HCT116 (cell line): Measurements from ENCODE around the gene DHRSX. TPM values are rescaled to one million over a fixed set of nuclear protein-coding genes. Genes with fewer than 3 reads are reported as not detected.
"Not testable (repeated sequence)": the region's sequence is repeated elsewhere in the genome, so short reads cannot be mapped to it uniquely, and the experiment has no call there.

Experiments
- ATAC-seq: fragments of 200-7000 bp; cut with Tn5 transposase; 2 replicates; pipeline ENCODE4 v1.9.1; 2020; ENCODE audit warnings: mild to moderate bottlenecking, moderate library complexity
- BruUV-seq: library from RNA; stranded (reverse); fragments of 400-500 nt; replicated peaks from 2 replicates; lab custom pipeline; 2021; lab: Mats Ljungman, UMichigan
- CTCF ChIA-PET: fragments of 300-600 bp; sonication (Branson Sonifier 250); formaldehyde crosslinking; loops from one replicate; lab custom pipeline; 2021; ENCODE audit warnings: antibody characterized with exemption; lab: Charles Lee
- POLR2A ChIA-PET: fragments of 300-600, 350-600 bp; sonication (Branson Sonifier 250); formaldehyde crosslinking; loops from one replicate; lab custom pipeline; 2021; ENCODE audit warnings: antibody characterized with exemption; lab: Charles Lee
- RAD21 ChIA-PET, 2 experiments: fragments of 300-600 bp; sonication (Branson Sonifier 250); formaldehyde crosslinking; loops; one replicate each; lab custom pipeline; 2023; ENCODE audit warnings: low total read pairs in 2 of 2; ENCODE audit not compliant: uncharacterized antibody in 2 of 2, unreplicated experiment in 2 of 2, low non-redundant PET in 1 of 2; lab: Charles Lee
- DNase-seq: peaks from one replicate; pipeline ENCODE4 v3.0.0-alpha.2; 2010; ENCODE audit warnings: low read depth, low spot score
- H2AFZ ChIP-seq: fragments of 200-600 bp; shearing (Covaris generic), sonication (generic); 2 replicates; pipeline ENCODE4 v1.6.1; 2017; ENCODE audit warnings: low read depth, mixed run types, mixed read lengths, antibody characterized with exemption, low read length; ENCODE audit not compliant: poor library complexity, severe bottlenecking
- H3K27ac ChIP-seq: 2 replicates; pipeline ENCODE4 v1.5.1; 2012; ENCODE audit warnings: low read depth, low read length
- H3K27me3 ChIP-seq: fragments of 200-600 bp; sonication (generic); 2 replicates; pipeline ENCODE4 v1.6.1; 2016; ENCODE audit warnings: mixed run types, low read length, mixed read lengths; ENCODE audit not compliant: insufficient read depth
- H3K36me3 ChIP-seq, 2 experiments: fragments of 200-500 bp in 1 of 2; fragments of 200-600 bp in 1 of 2; sonication (Bioruptor generic) in 1 of 2; sonication (generic) in 1 of 2; 2 replicates each; pipeline versions ENCODE4 v1.5.1 to v1.6.1; 2014 to 2016; ENCODE audit warnings: low read length in 2 of 2, inconsistent platforms in 1 of 2, mixed read lengths in 1 of 2, mixed run types in 1 of 2; ENCODE audit not compliant: insufficient read depth in 2 of 2, control insufficient read depth in 1 of 2
- H3K4me1 ChIP-seq, 2 experiments: fragments of 200-600 bp in 1 of 2; sonication (generic) in 1 of 2; 2 replicates each; pipeline versions ENCODE4 v1.5.1 to v1.6.1; 2012 to 2017; ENCODE audit warnings: low read length in 2 of 2, inconsistent platforms in 1 of 2, mild to moderate bottlenecking in 1 of 2, mixed read lengths in 1 of 2, mixed run types in 1 of 2, moderate library complexity in 1 of 2; ENCODE audit not compliant: insufficient read depth in 2 of 2, control insufficient read depth in 1 of 2
- H3K4me2 ChIP-seq: fragments of 200-600 bp; sonication (generic); 2 replicates; pipeline ENCODE4 v1.6.1; 2017; ENCODE audit warnings: mixed run types, low read length, mixed read lengths
- H3K4me3 ChIP-seq, 2 experiments: fragments of 200-600 bp in 1 of 2; sonication (generic) in 1 of 2; replicated peaks in 1 of 2; 2 replicates each; pipeline ENCODE4 v1.5.1; 2011 to 2016; ENCODE audit warnings: low read length in 2 of 2, control low read depth in 1 of 2, low read depth in 1 of 2, mild to moderate bottlenecking in 1 of 2, mixed read lengths in 1 of 2, mixed run types in 1 of 2
- H3K79me2 ChIP-seq: fragments of 200-600 bp; sonication (generic); 2 replicates; pipeline ENCODE4 v1.6.1; 2017; ENCODE audit warnings: mild to moderate bottlenecking, mixed run types, low read length, moderate library complexity, mixed read lengths; ENCODE audit not compliant: insufficient read depth
- H3K9ac ChIP-seq: fragments of 200-600 bp; sonication (generic); 2 replicates; pipeline ENCODE4 v1.6.1; 2016; ENCODE audit warnings: low read length, mixed read lengths
- H3K9me2 ChIP-seq: fragments of 200-600 bp; sonication (generic), shearing (Covaris generic); 2 replicates; pipeline ENCODE4 v1.6.1; 2017; ENCODE audit warnings: mixed run types, mild to moderate bottlenecking, moderate library complexity; ENCODE audit not compliant: insufficient read depth
- H3K9me3 ChIP-seq, 2 experiments: fragments of 200-500 bp in 1 of 2; fragments of 200-600 bp in 1 of 2; sonication (Bioruptor generic) in 1 of 2; sonication (generic) in 1 of 2; 2 replicates each; pipeline ENCODE4 v1.6.1; 2014 to 2017; ENCODE audit warnings: low read length in 2 of 2, mixed read lengths in 2 of 2, inconsistent platforms in 1 of 2, low read depth in 1 of 2, mild to moderate bottlenecking in 1 of 2, mixed run types in 1 of 2, moderate library complexity in 1 of 2; ENCODE audit not compliant: control insufficient read depth in 1 of 2, insufficient read depth in 1 of 2
- H4K20me1 ChIP-seq: fragments of 200-600 bp; sonication (generic), shearing (Covaris generic); 2 replicates; pipeline ENCODE4 v1.6.1; 2017; ENCODE audit warnings: mixed run types, mild to moderate bottlenecking, moderate library complexity; ENCODE audit not compliant: insufficient read depth
- CEBPB ChIP-seq: IDR thresholded peaks from 2 replicates; pipeline ENCODE4 v1.6.1; 2012; ENCODE audit warnings: low read depth
- CTCF ChIP-seq, 3 experiments: fragments of 200-600 bp in 1 of 3; sonication (generic) in 1 of 3; IDR thresholded peaks in 2 of 3; conservative IDR thresholded peaks in 1 of 3; 2 replicates each; pipeline ENCODE4 v1.5.1; 2012 to 2017; ENCODE audit warnings: low read depth in 2 of 3, low read length in 2 of 3, antibody characterized with exemption in 1 of 3, borderline replicate concordance in 1 of 3, control low read depth in 1 of 3, mild to moderate bottlenecking in 1 of 3, mixed read lengths in 1 of 3, mixed run types in 1 of 3, moderate library complexity in 1 of 3; ENCODE audit not compliant: insufficient read depth in 1 of 3
- POLR2A ChIP-seq: IDR thresholded peaks from 2 replicates; pipeline ENCODE4 v1.7.0; 2011; ENCODE audit warnings: borderline replicate concordance; ENCODE audit not compliant: insufficient read depth, insufficient read length; ENCODE audit errors: extremely low read depth
- POLR2AphosphoS5 ChIP-seq: IDR thresholded peaks from 2 replicates; pipeline ENCODE4 v1.6.1; 2011; ENCODE audit warnings: mild to moderate bottlenecking, low read depth, low read length, moderate library complexity
- TCF7L2 ChIP-seq: IDR thresholded peaks from 2 replicates; pipeline ENCODE4 v1.7.0; 2011; ENCODE audit warnings: borderline replicate concordance, inconsistent platforms; ENCODE audit not compliant: insufficient read depth, insufficient read length; ENCODE audit errors: extremely low read depth
- ZFX ChIP-seq: fragments of 450-650 bp; IDR thresholded peaks from 2 replicates; pipeline ENCODE4 v1.6.1; 2017
- intact Hi-C: fragments of 100-400 bp; cut with micrococcal nuclease; formaldehyde crosslinking; loops from 2 replicates; pipeline ENCODE4 v1.10.0; 2022
- total RNA-seq: library from RNA; stranded (reverse); gene quantifications from one replicate; pipeline ENCODE4 v1.2.1, GENCODE V29; 2021; ENCODE audit not compliant: unreplicated experiment

DHRSX gene
- total RNA-seq, 1 experiment from 2014 or later, result 11.9 TPM

- Histone ChIP-seq H3K9ac (no peak overlapping the region), H4K20me1 (no peaks in the 10 kb centered on the region), H2AFZ (no peak overlapping the region), H3K27ac (no peak overlapping the region), H3K9me3 (no peaks in the 10 kb centered on the region), H3K36me3 (no peaks in the 10 kb centered on the region), H3K79me2 (no peaks in the 10 kb centered on the region), H3K27me3 (no peaks in the 10 kb centered on the region), H3K9me2 (no peaks in the 10 kb centered on the region), H3K4me2 (no peak overlapping the region), H3K4me3 (no peak overlapping the region), H3K4me1 (no peaks in the 10 kb centered on the region)
- no peak for ATAC-seq
- no TSS peak for BruUV-seq
- POLR2A ChIA-PET, result no interaction called here
- no peak for TF ChIP-seq POLR2AphosphoS5
- TF ChIP-seq TCF7L2, result no peak
- no peak for TF ChIP-seq CTCF (IDR thresholded peaks at IDR 0.05 in 2 of 3, conservative IDR thresholded peaks at IDR 0.05 in 1 of 3; ENCODE audit: borderline replicate concordance in 1 of 3, insufficient read depth in 1 of 3, low read depth in 2 of 3, low read length in 2 of 3)
- no peak for TF ChIP-seq CEBPB
- no peak for TF ChIP-seq ZFX
- intact Hi-C loops, result no loop called here
- CTCF ChIA-PET, result no interaction called here
- RAD21 ChIA-PET, result no interaction called here
- DNase-seq, result no peak
Observed at GRCh38 chrX:2369206-2369605, 131.6 kb downstream of the DHRSX start.

GRCh38 chrX:2360731-2361130 is 140.0 kb downstream of the DHRSX start:
- Histone ChIP-seq H3K27me3 (no peaks in the 10 kb centered on the region), H3K9me3 (no peaks in the 10 kb centered on the region), H3K36me3 (no peaks in the 10 kb centered on the region), H3K4me1 (no peaks in the 10 kb centered on the region), H3K4me2 (no peak overlapping the region), H4K20me1 (no peaks in the 10 kb centered on the region), H3K9me2 (no peaks in the 10 kb centered on the region), H3K79me2 (no peaks in the 10 kb centered on the region), H3K4me3 (no peak overlapping the region), H3K9ac (no peak overlapping the region), H3K27ac (no peak overlapping the region), H2AFZ (no peak overlapping the region)
- RAD21 ChIA-PET, result no interaction called here
- no TSS peak for BruUV-seq
- POLR2A ChIA-PET, result no interaction called here
- intact Hi-C loops, result no loop called here
- TF ChIP-seq POLR2A, result no peak
- TF ChIP-seq CTCF (IDR thresholded peaks at IDR 0.05 in 2 of 3, conservative IDR thresholded peaks at IDR 0.05 in 1 of 3; ENCODE audit: borderline replicate concordance in 1 of 3, insufficient read depth in 1 of 3, low read depth in 2 of 3, low read length in 2 of 3), result 0 out of 6 replicates have a peak, but pooled peaks of 1 of the 3 experiments have one; percentile 2
- no peak for TF ChIP-seq POLR2AphosphoS5
- ATAC-seq (no peak), DNase-seq (no peak)
- CTCF ChIA-PET, result no interaction called here

- H3K4me3 ChIP-seq, result not testable (repeated sequence)
Observed at GRCh38 chrX:2359522-2359921, 141.3 kb downstream of the DHRSX start.

More at GRCh38 chrX:2359522-2359921, 141.3 kb downstream of the DHRSX start:
- H4K20me1 ChIP-seq, H2AFZ ChIP-seq, H3K9me3 ChIP-seq, H3K36me3 ChIP-seq, H3K27ac ChIP-seq, H3K9me2 ChIP-seq, H3K9ac ChIP-seq, CTCF ChIA-PET, H3K4me2 ChIP-seq, H3K4me1 ChIP-seq, BruUV-seq, H3K79me2 ChIP-seq, H3K27me3 ChIP-seq, intact Hi-C loops, POLR2A ChIA-PET, ATAC-seq, DNase-seq, RAD21 ChIA-PET: not testable (repeated sequence)
